Peyer's patch (tissue), 4 donors: ENCODE measurements around the gene MYPN.

Experiments
- POLR2A ChIP-seq, 2 donors: fragments of 450-650 bp; IDR thresholded peaks; one replicate each; pipeline ENCODE4 v1.5.1; 2017; ENCODE audit warnings: antibody characterized with exemption in 2 of 2, mild to moderate bottlenecking in 2 of 2, moderate library complexity in 2 of 2
- TF ChIP-seq, protein P1 (sequence below), 6 experiments: fragments of 450-650 bp in 4 of 6; fragments of 200-600 bp in 2 of 6; sonication (generic) in 1 of 6; IDR thresholded peaks; one replicate each; pipeline ENCODE4 v1.5.1; 2017 to 2019; ENCODE audit warnings: antibody characterized with exemption in 6 of 6, mild to moderate bottlenecking in 3 of 6, moderate library complexity in 1 of 6

DNA sequence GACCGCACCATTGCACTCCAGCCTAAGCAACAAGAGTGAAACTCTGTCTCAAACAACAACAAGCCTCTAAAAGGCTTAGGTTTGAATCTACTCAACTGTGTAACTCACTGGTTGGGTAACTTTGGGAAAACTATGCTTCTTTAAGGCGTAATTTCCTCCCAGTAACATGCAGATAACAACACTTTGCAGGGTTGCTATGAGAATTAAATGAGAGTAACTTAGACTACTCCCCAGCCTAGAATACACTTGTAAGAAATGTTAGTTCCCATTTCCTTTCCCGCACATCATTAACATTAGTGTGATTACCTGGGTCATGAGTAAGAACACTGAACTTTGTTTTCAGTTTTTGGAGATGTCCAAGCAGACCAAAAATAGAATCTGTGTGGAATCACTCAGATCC is 5.4 kb upstream of the MYPN start:
- TF ChIP-seq, protein P1, sequence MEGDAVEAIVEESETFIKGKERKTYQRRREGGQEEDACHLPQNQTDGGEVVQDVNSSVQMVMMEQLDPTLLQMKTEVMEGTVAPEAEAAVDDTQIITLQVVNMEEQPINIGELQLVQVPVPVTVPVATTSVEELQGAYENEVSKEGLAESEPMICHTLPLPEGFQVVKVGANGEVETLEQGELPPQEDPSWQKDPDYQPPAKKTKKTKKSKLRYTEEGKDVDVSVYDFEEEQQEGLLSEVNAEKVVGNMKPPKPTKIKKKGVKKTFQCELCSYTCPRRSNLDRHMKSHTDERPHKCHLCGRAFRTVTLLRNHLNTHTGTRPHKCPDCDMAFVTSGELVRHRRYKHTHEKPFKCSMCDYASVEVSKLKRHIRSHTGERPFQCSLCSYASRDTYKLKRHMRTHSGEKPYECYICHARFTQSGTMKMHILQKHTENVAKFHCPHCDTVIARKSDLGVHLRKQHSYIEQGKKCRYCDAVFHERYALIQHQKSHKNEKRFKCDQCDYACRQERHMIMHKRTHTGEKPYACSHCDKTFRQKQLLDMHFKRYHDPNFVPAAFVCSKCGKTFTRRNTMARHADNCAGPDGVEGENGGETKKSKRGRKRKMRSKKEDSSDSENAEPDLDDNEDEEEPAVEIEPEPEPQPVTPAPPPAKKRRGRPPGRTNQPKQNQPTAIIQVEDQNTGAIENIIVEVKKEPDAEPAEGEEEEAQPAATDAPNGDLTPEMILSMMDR (IDR thresholded peaks at IDR 0.05): no peak
- no peak for TF ChIP-seq POLR2A (IDR thresholded peaks at IDR 0.05)
